Calu3 (cell line): ENCODE measurements around the gene CTXND1. TPM values are rescaled to one million over a fixed set of nuclear protein-coding genes. Genes with fewer than 3 reads are reported as not detected.
"Not testable (repeated sequence)": the region's sequence is repeated elsewhere in the genome, so short reads cannot be mapped to it uniquely, and the experiment has no call there.

Source experiments
- BruUV-seq: library from RNA; stranded (reverse); fragments of 400-500 nt; replicated peaks from 2 replicates; lab custom pipeline; 2021; lab: Mats Ljungman, UMichigan
- CTCF ChIA-PET: fragments of 300-600 bp; sonication (Branson Sonifier 250); formaldehyde crosslinking; loops from one replicate; lab custom pipeline; 2022; ENCODE audit warnings: antibody characterized with exemption; lab: Charles Lee
- DNase-seq: peaks from one replicate; pipeline ENCODE4 v3.0.0; 2022
- H3K27ac Mint-ChIP-seq: one replicate; pipeline ENCODE4 v1.8.0; 2022; ENCODE audit warnings: mixed read lengths; ENCODE audit not compliant: unreplicated experiment
- H3K27me3 Mint-ChIP-seq: one replicate; pipeline ENCODE4 v1.8.0; 2022; ENCODE audit warnings: mixed read lengths; ENCODE audit not compliant: unreplicated experiment
- H3K36me3 Mint-ChIP-seq: one replicate; pipeline ENCODE4 v1.8.0; 2022; ENCODE audit warnings: mild to moderate bottlenecking, moderate library complexity, mixed read lengths; ENCODE audit not compliant: insufficient read depth, unreplicated experiment
- H3K4me1 Mint-ChIP-seq: one replicate; pipeline ENCODE4 v1.8.0; 2022; ENCODE audit warnings: mild to moderate bottlenecking, low read depth, mixed read lengths; ENCODE audit not compliant: unreplicated experiment
- H3K4me3 Mint-ChIP-seq: one replicate; pipeline ENCODE4 v1.8.0; 2022; ENCODE audit warnings: mild to moderate bottlenecking, low read depth, moderate library complexity, mixed read lengths; ENCODE audit not compliant: unreplicated experiment
- H3K9me3 Mint-ChIP-seq: one replicate; pipeline ENCODE4 v1.8.0; 2022; ENCODE audit warnings: low read depth, mixed read lengths; ENCODE audit not compliant: unreplicated experiment
- CTCF ChIP-seq: fragments of 200-600 bp; IDR thresholded peaks from one replicate; pipeline ENCODE4 v1.8.0; 2022; ENCODE audit warnings: antibody characterized with exemption; ENCODE audit not compliant: unreplicated experiment
- intact Hi-C: fragments of 100-400 bp; cut with micrococcal nuclease; formaldehyde crosslinking; loops from one replicate; pipeline ENCODE4 v1.10.0; 2022; ENCODE audit not compliant: unreplicated experiment
- total RNA-seq: library from RNA; stranded (reverse); gene quantifications from 2 replicates; pipeline ENCODE4 v1.2.3, GENCODE V29; 2022

Gene CTXND1
- total RNA-seq, 1 experiment from 2014 or later = not detected

- Mint-ChIP-seq H3K27ac (no peak overlapping the region), H3K9me3 (no peaks in the 10 kb centered on the region), H3K4me3 (no peak overlapping the region), H3K27me3 (no peaks in the 10 kb centered on the region), H3K36me3 (no peaks in the 10 kb centered on the region), H3K4me1 (no peaks in the 10 kb centered on the region)
- no peak for TF ChIP-seq CTCF
- CTCF ChIA-PET = no interaction called here
- no peak for DNase-seq
- intact Hi-C loops = no loop called here
- no TSS peak for BruUV-seq
Measured at GRCh38 chr15:80159811-80160569, 92.0 kb downstream of the CTXND1 start.

- CTCF ChIA-PET = no interaction called here
- no peak for DNase-seq
- intact Hi-C loops = no loop called here
- no peaks in the 10 kb centered on the region for H3K27me3 Mint-ChIP-seq
- H3K4me3 Mint-ChIP-seq = no peak overlapping the region
- no TSS peak for BruUV-seq
- no peaks in the 10 kb centered on the region for H3K36me3 Mint-ChIP-seq
- H3K4me1 Mint-ChIP-seq = no peaks in the 10 kb centered on the region
- H3K9me3 Mint-ChIP-seq = no peaks in the 10 kb centered on the region
- TF ChIP-seq CTCF = no peak
- H3K27ac Mint-ChIP-seq = no peak overlapping the region
Measured at GRCh38 chr15:80159301-80159700, 92.7 kb downstream of the CTXND1 start.

GRCh38 chr15:80157215-80157614 is 94.8 kb downstream of the CTXND1 start:
- Mint-ChIP-seq H3K27ac (no peak overlapping the region), H3K4me3 (no peak overlapping the region), H3K9me3 (no peaks in the 10 kb centered on the region), H3K27me3 (no peaks in the 10 kb centered on the region), H3K4me1 (peaks cover 10% of the 10 kb centered on the region), H3K36me3 (peaks cover 12% of the 10 kb centered on the region)
- CTCF ChIA-PET = no interaction called here
- no peak for DNase-seq
- BruUV-seq = no TSS peak
- TF ChIP-seq CTCF = no peak
- intact Hi-C loops = no loop called here

- Mint-ChIP-seq H3K36me3 (peaks cover 16% of the 10 kb centered on the region), H3K9me3 (no peaks in the 10 kb centered on the region), H3K4me3 (no peak overlapping the region), H3K27ac (no peak overlapping the region), H3K4me1 (peaks cover 15% of the 10 kb centered on the region), H3K27me3 (no peaks in the 10 kb centered on the region)
- TF ChIP-seq CTCF = no peak
- no peak for DNase-seq
- BruUV-seq = no TSS peak
- CTCF ChIA-PET = no interaction called here
- intact Hi-C loops = no loop called here
Measured at GRCh38 chr15:80156176-80156720, 95.8 kb downstream of the CTXND1 start.

GRCh38 chr15:80155378-80156175 is 96.4 kb downstream of the CTXND1 start:
- H3K9me3 Mint-ChIP-seq, H3K4me3 Mint-ChIP-seq, intact Hi-C loops, DNase-seq, H3K27me3 Mint-ChIP-seq, CTCF ChIA-PET, H3K27ac Mint-ChIP-seq, BruUV-seq: not testable (repeated sequence)
- H3K4me1 Mint-ChIP-seq = peaks cover 15% of the 10 kb centered on the region
- H3K36me3 Mint-ChIP-seq = peaks cover 16% of the 10 kb centered on the region
